Esophagus muscularis mucosa (tissue), 4 donors: ENCODE data around the gene JPH3.

Experiments
- CTCF ChIP-seq, 3 experiments: fragments of 200-600 bp in 2 of 3; fragments of 450-650 bp in 1 of 3; sonication (generic) in 2 of 3; IDR thresholded peaks; one replicate each; pipeline ENCODE4 v1.5.1; 2017 to 2019; ENCODE audit warnings: antibody characterized with exemption in 3 of 3, mild to moderate bottlenecking in 2 of 3, moderate library complexity in 1 of 3
- EP300 ChIP-seq: sonication (generic); formaldehyde crosslinking; IDR thresholded peaks from one replicate; pipeline ENCODE4 v1.6.1; 2017; ENCODE audit warnings: antibody characterized with exemption
- POLR2A ChIP-seq: fragments of 450-650 bp; IDR thresholded peaks from one replicate; pipeline ENCODE4 v1.6.1; 2017; ENCODE audit warnings: antibody characterized with exemption, moderate library complexity, mild to moderate bottlenecking, low read depth

GRCh38 chr16:87603684-87604633, 1.7 kb downstream of the JPH3 start:
- TF ChIP-seq CTCF (IDR thresholded peaks at IDR 0.05) = no peak
- no peak for TF ChIP-seq EP300
- TF ChIP-seq POLR2A = no peak
